GM18511 (cell line): Measurements from ENCODE around the gene CCDC18.

Experiments
- ATAC-seq: cut with Tn5 transposase; IDR thresholded peaks from one replicate; pipeline ENCODE4 v1.9.1; 2021; ENCODE audit warnings: mild to moderate bottlenecking, moderate library complexity; ENCODE audit not compliant: unreplicated experiment

CCDC18 gene

GRCh38 chr1:93296555-93297154, 116.1 kb downstream of the CCDC18 start:
- ATAC-seq = no peak

GRCh38 chr1:93301131-93301530, 120.6 kb downstream of the CCDC18 start:
- no peak for ATAC-seq

- no peak for ATAC-seq
Observed at GRCh38 chr1:93302078-93302477, 121.6 kb downstream of the CCDC18 start.

GRCh38 chr1:93304716-93305138, 124.2 kb downstream of the CCDC18 start:
- peak; percentile 65 for ATAC-seq

GRCh38 chr1:93306920-93307319, 126.4 kb downstream of the CCDC18 start:
- ATAC-seq = no peak

GRCh38 chr1:93313026-93313425, 132.5 kb downstream of the CCDC18 start:
- no peak for ATAC-seq

GRCh38 chr1:93317207-93317606, 136.7 kb downstream of the CCDC18 start:
- ATAC-seq = no peak

- ATAC-seq = no peak
Observed at GRCh38 chr1:93317943-93318342, 137.4 kb downstream of the CCDC18 start.

GRCh38 chr1:93321720-93322119, 141.2 kb downstream of the CCDC18 start:
- ATAC-seq = no peak

GRCh38 chr1:93322349-93322748, 141.8 kb downstream of the CCDC18 start:
- ATAC-seq = no peak

GRCh38 chr1:93323185-93323820, 142.8 kb downstream of the CCDC18 start:
- no peak for ATAC-seq

- ATAC-seq = no peak
Observed at GRCh38 chr1:93324486-93325464, 144.3 kb downstream of the CCDC18 start.
